Gastrocnemius medialis (tissue), 4 donors: ENCODE measurements around the gene FRAT1. TPM values are rescaled to one million over a fixed set of nuclear protein-coding genes. Genes with fewer than 3 reads are reported as not detected.

Experiments used
- ATAC-seq, 2 donors: fragments of 150-250 bp; one replicate each; pipeline ENCODE4 v1.9.1; 2016
- DNase-seq, 2 donors: peaks; one replicate each; pipeline ENCODE4 v3.0.0-alpha.2; 2019
- H3K27ac ChIP-seq, 4 donors: fragments of 200-600 bp; sonication (generic); 1 replicate in 1 of 4; 2 replicates in 3 of 4; pipeline ENCODE4 v1.5.1; 2016 to 2018; ENCODE audit warnings: mild to moderate bottlenecking in 2 of 4, moderate library complexity in 1 of 4
- H3K27me3 ChIP-seq, 3 donors: fragments of 200-600 bp; sonication (generic) in 2 of 3; 1 replicate in 1 of 3; 2 replicates in 2 of 3; pipeline versions ENCODE4 v1.5.1 to v1.6.0; 2016 to 2019; ENCODE audit warnings: mild to moderate bottlenecking in 1 of 3, moderate library complexity in 1 of 3
- H3K36me3 ChIP-seq, 2 donors: fragments of 200-600 bp; sonication (generic) in 1 of 2; one replicate each; pipeline ENCODE4 v1.5.1; 2017 to 2018
- H3K4me1 ChIP-seq, 2 donors: fragments of 200-600 bp; sonication (generic) in 1 of 2; one replicate each; pipeline ENCODE4 v1.5.1; 2016 to 2017; ENCODE audit warnings: mild to moderate bottlenecking in 2 of 2
- H3K4me3 ChIP-seq, 4 donors: fragments of 200-600 bp; sonication (generic) in 3 of 4; 1 replicate in 1 of 4; 2 replicates in 3 of 4; pipeline ENCODE4 v1.5.1; 2016 to 2019; ENCODE audit warnings: mild to moderate bottlenecking in 2 of 4
- H3K9me3 ChIP-seq, 3 donors: fragments of 200-600 bp; sonication (generic) in 2 of 3; 1 replicate in 1 of 3; 2 replicates in 2 of 3; pipeline ENCODE4 v1.5.1; 2016 to 2019
- CTCF ChIP-seq, 5 experiments: fragments of 450-650 bp in 3 of 5; fragments of 200-600 bp in 2 of 5; sonication (generic) in 2 of 5; IDR thresholded peaks in 4 of 5; conservative IDR thresholded peaks in 1 of 5; 1 replicate in 4 of 5; 2 replicates in 1 of 5; pipeline ENCODE4 v1.5.1; 2016 to 2019; ENCODE audit warnings: antibody characterized with exemption in 5 of 5, mild to moderate bottlenecking in 3 of 5, moderate library complexity in 3 of 5
- POLR2A ChIP-seq, 2 donors: fragments of 450-650 bp; IDR thresholded peaks; one replicate each; pipeline ENCODE4 v1.6.1; 2017; ENCODE audit warnings: antibody characterized with exemption in 2 of 2, mild to moderate bottlenecking in 2 of 2, moderate library complexity in 2 of 2
- in situ Hi-C, 4 donors: fragments of 200-750 bp; cut with MboI; loops; one replicate each; pipeline versions ENCODE4 v1.15.0 to v1.8.0; 2017; ENCODE audit warnings: low sequenced_read_pairs in 4 of 4
- intact Hi-C: fragments of 100-400 bp; cut with DNase I; formaldehyde crosslinking; loops from one replicate; pipeline ENCODE4 v1.15.1; 2023; ENCODE audit warnings: low total_unique reads
- total RNA-seq, 4 donors: library from RNA; depleted of rRNA; stranded (reverse); fragments of >200 nt; gene quantifications; one replicate each; pipeline versions ENCODE4 v1.1.0 to v1.2.3, GENCODE V29; 2016

Gene FRAT1
- total RNA-seq, 4 donors from 2014 or later = 1.7 to 7.6 (median 3.2) TPM

DNA sequence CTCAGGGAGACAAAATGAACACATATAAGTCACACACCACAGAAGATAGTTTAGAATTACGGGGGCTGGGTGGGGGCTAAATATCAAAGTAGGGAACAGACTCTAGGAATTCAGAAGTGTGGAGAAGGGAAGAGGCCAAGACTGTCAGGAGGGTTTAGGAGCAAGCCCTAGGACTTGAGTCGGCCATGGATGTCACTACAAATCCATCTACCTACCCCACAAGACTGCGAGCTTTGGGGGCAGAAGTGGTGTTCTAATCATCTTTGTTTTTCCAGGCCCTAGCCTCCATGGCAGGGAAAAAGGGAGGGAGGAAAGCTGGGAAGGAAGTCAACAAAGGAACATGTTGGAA is 20.9 kb upstream of the FRAT1 start:
- in situ Hi-C loops (no loop called here), intact Hi-C loops (no loop called here)
- TF ChIP-seq POLR2A (IDR thresholded peaks at IDR 0.05) (no peak), CTCF (IDR thresholded peaks at IDR 0.05 in 4 of 5, conservative IDR thresholded peaks at IDR 0.05 in 1 of 5) (no peak)
- no peak overlapping the region for H3K4me3 ChIP-seq
- no peaks in the 10 kb centered on the region for H3K9me3 ChIP-seq
- DNase-seq = no peak
- no peaks in the 10 kb centered on the region for H3K4me1 ChIP-seq
- no peak overlapping the region for H3K27ac ChIP-seq
- no peak for ATAC-seq
- no peaks in the 10 kb centered on the region for H3K27me3 ChIP-seq
- no peaks in the 10 kb centered on the region for H3K36me3 ChIP-seq

DNA sequence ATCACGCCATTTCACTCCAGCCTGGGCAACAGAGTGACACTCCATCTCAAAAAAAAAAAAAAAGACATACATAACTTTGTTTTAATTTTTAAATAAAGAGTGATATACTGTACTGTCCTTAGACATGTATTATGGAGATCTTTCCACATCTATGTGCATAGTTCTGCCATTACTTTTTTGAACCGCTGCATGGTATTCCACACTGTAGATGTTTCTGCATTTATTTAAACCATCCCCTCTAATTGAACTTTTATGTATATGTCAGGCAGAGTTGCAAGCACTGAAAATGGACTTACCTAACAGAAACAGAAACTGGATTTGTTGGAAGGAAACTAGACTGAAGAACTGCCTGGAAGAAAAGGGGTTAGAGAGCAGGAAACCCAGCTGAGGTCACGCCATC is 18.1 kb upstream of the FRAT1 start:
- no peak overlapping the region for H3K4me3 ChIP-seq
- ATAC-seq (no peak), DNase-seq (no peak)
- no peaks in the 10 kb centered on the region for H3K4me1 ChIP-seq
- no peak overlapping the region for H3K27ac ChIP-seq
- H3K9me3 ChIP-seq = no peaks in the 10 kb centered on the region
- intact Hi-C loops (no loop called here), in situ Hi-C loops (no loop called here)
- H3K36me3 ChIP-seq = no peaks in the 10 kb centered on the region
- no peak for TF ChIP-seq POLR2A (IDR thresholded peaks at IDR 0.05)
- H3K27me3 ChIP-seq = no peaks in the 10 kb centered on the region

- Histone ChIP-seq H3K4me1 (peaks cover 0 to 3% of the 10 kb centered on the region in 2 donors), H3K4me3 (no peak overlapping the region), H3K27ac (no peak overlapping the region), H3K27me3 (no peaks in the 10 kb centered on the region), H3K36me3 (no peaks in the 10 kb centered on the region), H3K9me3 (no peaks in the 10 kb centered on the region)
- intact Hi-C loops = no loop called here
- in situ Hi-C loops = no loop called here
- TF ChIP-seq POLR2A (IDR thresholded peaks at IDR 0.05) = no peak
- TF ChIP-seq CTCF (IDR thresholded peaks at IDR 0.05 in 4 of 5, conservative IDR thresholded peaks at IDR 0.05 in 1 of 5) = no peak
- DNase-seq (no peak), ATAC-seq (no peak)
These were observed 16.8 kb upstream of the FRAT1 start for GRCh38 chr10:97302088-97302791.

- ATAC-seq = peak in 1 of 2 donors; percentile 21
- no peak for TF ChIP-seq CTCF (IDR thresholded peaks at IDR 0.05 in 4 of 5, conservative IDR thresholded peaks at IDR 0.05 in 1 of 5)
- TF ChIP-seq POLR2A (IDR thresholded peaks at IDR 0.05) = no peak
These were observed 11.6 kb upstream of the FRAT1 start for GRCh38 chr10:97307441-97307840.

DNA sequence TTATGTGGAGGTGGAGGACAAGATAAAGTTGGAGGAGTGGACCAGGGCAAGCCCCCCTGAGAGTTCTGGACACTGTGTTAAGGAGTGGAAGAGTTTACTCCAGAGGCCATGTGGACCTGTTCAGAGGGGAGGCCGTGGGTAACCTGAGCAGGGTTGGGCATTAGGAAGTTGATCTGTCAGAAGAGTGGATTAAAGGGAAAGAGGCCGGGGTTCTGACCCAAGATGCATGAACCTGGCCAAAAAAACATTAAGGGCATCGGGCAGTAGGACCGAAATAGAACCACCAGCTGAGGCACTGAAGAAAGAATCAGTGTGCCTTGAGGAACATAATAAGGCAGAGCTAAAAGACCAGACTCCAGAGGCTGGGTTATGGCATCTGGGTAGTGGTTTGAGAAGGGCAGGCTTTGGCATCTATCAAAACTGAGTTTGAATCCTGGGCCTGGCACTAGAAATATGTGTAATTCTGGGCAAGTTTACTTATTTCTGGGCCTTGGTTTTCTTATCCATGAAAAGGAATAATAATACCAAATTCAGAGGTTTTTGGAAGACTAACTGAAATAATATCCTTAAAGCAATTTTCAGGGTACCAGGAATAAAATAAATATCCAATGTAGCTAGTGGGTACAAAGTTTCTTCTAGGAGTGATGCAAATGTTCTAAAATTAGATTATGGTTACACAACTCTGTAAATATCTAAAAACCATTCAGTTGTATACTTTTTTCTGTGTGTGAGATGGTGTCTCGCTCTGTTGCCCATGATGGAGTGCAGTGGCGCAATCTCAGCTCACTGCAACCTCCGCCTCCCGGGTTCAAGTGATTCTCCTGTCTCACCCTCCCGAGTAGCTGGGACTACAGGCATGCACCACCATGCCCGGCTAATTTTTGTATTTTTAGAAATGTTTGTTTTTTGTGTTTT is 10.9 kb upstream of the FRAT1 start:
- intact Hi-C loops (no loop called here), in situ Hi-C loops (no loop called here)
- no peak for DNase-seq
- H3K4me3 ChIP-seq = no peak overlapping the region
- H3K27me3 ChIP-seq = no peaks in the 10 kb centered on the region
- ATAC-seq = peak in 1 of 2 donors; percentile 70
- TF ChIP-seq POLR2A (IDR thresholded peaks at IDR 0.05) = no peak
- no peak for TF ChIP-seq CTCF (IDR thresholded peaks at IDR 0.05 in 4 of 5, conservative IDR thresholded peaks at IDR 0.05 in 1 of 5)
- H3K4me1 ChIP-seq = peaks cover 9 to 17% of the 10 kb centered on the region in 2 donors
- no peaks in the 10 kb centered on the region for H3K36me3 ChIP-seq
- H3K27ac ChIP-seq = peak overlapping the region; percentile 8 to 68 (median 44)
- H3K9me3 ChIP-seq = no peaks in the 10 kb centered on the region

More at GRCh38 chr10:97307441-97307840, 11.6 kb upstream of the FRAT1 start:
- no peaks in the 10 kb centered on the region for H3K27me3 ChIP-seq
- peak overlapping the region in 2 of 4 donors; percentile 8 to 68 for H3K27ac ChIP-seq
- H3K4me3 ChIP-seq = no peak overlapping the region
- H3K4me1 ChIP-seq = peaks cover 9 to 17% of the 10 kb centered on the region in 2 donors
- DNase-seq = no peak
- in situ Hi-C loops = no loop called here
- intact Hi-C loops = no loop called here
- H3K9me3 ChIP-seq = no peaks in the 10 kb centered on the region
- H3K36me3 ChIP-seq = no peaks in the 10 kb centered on the region
